GM20431 (cell line): ENCODE measurements around the gene POMZP3.
"Not testable (repeated sequence)": the region's sequence is repeated elsewhere in the genome, so short reads cannot be mapped to it uniquely, and the experiment has no call there.

Source experiments
- in situ Hi-C: fragments of 300-500 bp; cut with MseI, MboI; formaldehyde crosslinking; loops from one replicate; pipeline ENCODE4 v1.15.0; 2020; ENCODE audit warnings: low sequenced_read_pairs; ENCODE audit not compliant: unreplicated experiment

Gene POMZP3

GRCh38 chr7:76626989-76627642 is at the start of gene POMZP3:
TSS of gene POMZP3 (minus strand) at chr7:76627279. CDS start at chr7:76626064, 1,215 bp downstream.
- in situ Hi-C loops = not testable (repeated sequence)

- in situ Hi-C loops = not testable (repeated sequence)
Observed at GRCh38 chr7:76675783-76676182, 48.7 kb upstream of the POMZP3 start.

- in situ Hi-C loops = not testable (repeated sequence)
Observed at GRCh38 chr7:76673346-76673745, 46.3 kb upstream of the POMZP3 start.

GRCh38 chr7:76659212-76659611 is 32.1 kb upstream of the POMZP3 start:
- in situ Hi-C loops = not testable (repeated sequence)

- in situ Hi-C loops = not testable (repeated sequence)
Observed at GRCh38 chr7:76656425-76656824, 29.3 kb upstream of the POMZP3 start.

- in situ Hi-C loops = not testable (repeated sequence)
Observed at GRCh38 chr7:76642620-76643019, 15.5 kb upstream of the POMZP3 start.

- in situ Hi-C loops = not testable (repeated sequence)
Observed at GRCh38 chr7:76637061-76637691, 10.1 kb upstream of the POMZP3 start.

GRCh38 chr7:76626581-76626980 is 498 bp downstream of the POMZP3 start:
- in situ Hi-C loops = not testable (repeated sequence)

- in situ Hi-C loops = not testable (repeated sequence)
Observed at GRCh38 chr7:76619439-76620190, 7.5 kb downstream of the POMZP3 start.

GRCh38 chr7:76613783-76614182 is 13.3 kb downstream of the POMZP3 start:
- in situ Hi-C loops = not testable (repeated sequence)

GRCh38 chr7:76612232-76612631 is 14.8 kb downstream of the POMZP3 start:
- in situ Hi-C loops = not testable (repeated sequence)

GRCh38 chr7:76609864-76610263 is 17.2 kb downstream of the POMZP3 start:
- in situ Hi-C loops = not testable (repeated sequence)

- in situ Hi-C loops = not testable (repeated sequence)
Observed at GRCh38 chr7:76608469-76608868, 18.6 kb downstream of the POMZP3 start.

- in situ Hi-C loops = not testable (repeated sequence)
Observed at GRCh38 chr7:76606027-76606426, 21.1 kb downstream of the POMZP3 start.

- in situ Hi-C loops = not testable (repeated sequence)
Observed at GRCh38 chr7:76600650-76601049, 26.4 kb downstream of the POMZP3 start.

GRCh38 chr7:76600116-76600482 is 27.0 kb downstream of the POMZP3 start:
- in situ Hi-C loops = not testable (repeated sequence)

- in situ Hi-C loops = not testable (repeated sequence)
Observed at GRCh38 chr7:76598590-76599264, 28.4 kb downstream of the POMZP3 start.

- in situ Hi-C loops = not testable (repeated sequence)
Observed at GRCh38 chr7:76597288-76597687, 29.8 kb downstream of the POMZP3 start.

- in situ Hi-C loops = not testable (repeated sequence)
Observed at GRCh38 chr7:76592694-76593093, 34.4 kb downstream of the POMZP3 start.

GRCh38 chr7:76591602-76592304 is 35.3 kb downstream of the POMZP3 start:
- in situ Hi-C loops = not testable (repeated sequence)
